ENCODE results near the gene DPP10.

Gene DPP10

GRCh38 chr2:115606350-115606749 lies 1163.9 kb downstream of the DPP10 start:
- DNase-seq = no peak

- DNase-seq = no peak
Observed at GRCh38 chr2:115609978-115610377, 1167.5 kb downstream of the DPP10 start.

GRCh38 chr2:115610888-115611287 lies 1168.4 kb downstream of the DPP10 start:
- no peak for DNase-seq

GRCh38 chr2:115624332-115624731 lies 1181.9 kb downstream of the DPP10 start:
- no peak for DNase-seq

GRCh38 chr2:115634578-115634977 lies 1192.1 kb downstream of the DPP10 start:
- DNase-seq = no peak

- no peak for DNase-seq
Observed at GRCh38 chr2:115635430-115635829, 1193.0 kb downstream of the DPP10 start.

- no peak for DNase-seq
Observed at GRCh38 chr2:115649731-115650130, 1207.3 kb downstream of the DPP10 start.

- no peak for DNase-seq
Observed at GRCh38 chr2:115650827-115651226, 1208.4 kb downstream of the DPP10 start.

GRCh38 chr2:115652652-115653051 lies 1210.2 kb downstream of the DPP10 start:
- no peak for DNase-seq

- no peak for DNase-seq
Observed at GRCh38 chr2:115654362-115654761, 1211.9 kb downstream of the DPP10 start.

GRCh38 chr2:115678129-115678528 lies 1235.7 kb downstream of the DPP10 start:
- no peak for DNase-seq

- no peak for DNase-seq
Observed at GRCh38 chr2:115684345-115684744, 1241.9 kb downstream of the DPP10 start.

- no peak for DNase-seq
Observed at GRCh38 chr2:115691409-115691808, 1249.0 kb downstream of the DPP10 start.

- no peak for DNase-seq
Observed at GRCh38 chr2:115694651-115695050, 1252.2 kb downstream of the DPP10 start.

- no peak for DNase-seq
Observed at GRCh38 chr2:115733190-115733775, 1290.8 kb downstream of the DPP10 start.

GRCh38 chr2:115738111-115738510 lies 1295.7 kb downstream of the DPP10 start:
- no peak for DNase-seq

GRCh38 chr2:115739574-115739973 lies 1297.1 kb downstream of the DPP10 start:
- DNase-seq = no peak

- DNase-seq = no peak
Observed at GRCh38 chr2:115746151-115746550, 1303.7 kb downstream of the DPP10 start.

GRCh38 chr2:115757286-115757685 lies 1314.8 kb downstream of the DPP10 start:
- no peak for DNase-seq

- no peak for DNase-seq
Observed at GRCh38 chr2:115763601-115764000, 1321.2 kb downstream of the DPP10 start.

- DNase-seq = no peak
Observed at GRCh38 chr2:115771516-115771915, 1329.1 kb downstream of the DPP10 start.

GRCh38 chr2:115774361-115774760 lies 1331.9 kb downstream of the DPP10 start:
- no peak for DNase-seq

- DNase-seq = no peak
Observed at GRCh38 chr2:115779085-115779632, 1336.7 kb downstream of the DPP10 start.

GRCh38 chr2:115782286-115782685 lies 1339.8 kb downstream of the DPP10 start:
- no peak for DNase-seq

GRCh38 chr2:115796078-115796477 lies 1353.6 kb downstream of the DPP10 start:
- no peak for DNase-seq
